Heart right ventricle (tissue), 16 donors: ENCODE data around the gene OCA2. TPM values are rescaled to one million over a fixed set of nuclear protein-coding genes. Genes with fewer than 3 reads are reported as not detected.

Source experiments
- ATAC-seq, 8 donors: fragments of 200-7000 bp; cut with Tn5 transposase; one replicate each; pipeline ENCODE4 v1.9.1; 2020; ENCODE audit warnings: mild to moderate bottlenecking in 8 of 8, moderate library complexity in 8 of 8, moderate number of reproducible peaks in 1 of 8
- DNase-seq, 2 donors: peaks; one replicate each; pipeline ENCODE4 v3.0.0-alpha.2; 2020
- H3K27ac ChIP-seq, 10 donors: fragments of 200-600 bp; sonication (generic) in 2 of 10; one replicate each; pipeline versions ENCODE4 v1.5.0 to v1.8.0; 2020 to 2022; ENCODE audit warnings: mild to moderate bottlenecking in 3 of 10
- H3K27me3 ChIP-seq, 7 donors: fragments of 200-600 bp; one replicate each; pipeline ENCODE4 v1.8.0; 2021 to 2022; ENCODE audit warnings: mild to moderate bottlenecking in 2 of 7
- H3K36me3 ChIP-seq, 9 donors: fragments of 200-600 bp; sonication (generic) in 1 of 9; one replicate each; pipeline versions ENCODE4 v1.5.0 to v1.8.0; 2020 to 2022; ENCODE audit warnings: mild to moderate bottlenecking in 2 of 9
- H3K4me1 ChIP-seq, 9 donors: fragments of 200-600 bp; sonication (generic) in 1 of 9; one replicate each; pipeline versions ENCODE4 v1.5.0 to v1.8.0; 2020 to 2022; ENCODE audit warnings: mild to moderate bottlenecking in 4 of 9
- H3K4me3 ChIP-seq, 10 donors: fragments of 200-600 bp; sonication (generic) in 2 of 10; one replicate each; pipeline versions ENCODE4 v1.5.0 to v1.8.0; 2020 to 2022; ENCODE audit warnings: mild to moderate bottlenecking in 7 of 10, moderate library complexity in 2 of 10
- H3K9me3 ChIP-seq, 11 donors: fragments of 200-600 bp in 10 of 11; sonication (generic) in 2 of 11; one replicate each; pipeline versions ENCODE4 v1.5.0 to v1.8.0; 2013 to 2022; ENCODE audit warnings: mild to moderate bottlenecking in 2 of 11, control low read depth in 1 of 11, moderate library complexity in 1 of 11
- CTCF ChIP-seq, 9 donors: fragments of 200-600 bp; sonication (generic) in 2 of 9; IDR thresholded peaks; one replicate each; pipeline versions ENCODE4 v1.5.0 to v1.8.0; 2021 to 2022; ENCODE audit warnings: antibody characterized with exemption in 9 of 9, mild to moderate bottlenecking in 5 of 9, moderate library complexity in 1 of 9
- WGBS, 2 donors: extraction: QIAGEN DNeasy Blood & Tissue Kit; methylation state at CpG; one replicate each; pipeline ENCODE4 v1.1.7; 2013; ENCODE audit warnings: inconsistent platforms in 1 of 2; 5-methylcytosine and 5-hydroxymethylcytosine counted together
- intact Hi-C, 10 donors: fragments of 100-400 bp; cut with DNase I; formaldehyde crosslinking; loops; one replicate each; pipeline versions ENCODE4 v1.11.1 to v1.14.2; 2022
- polyA plus RNA-seq, 2 donors: library from polyadenylated mRNA; stranded (reverse); fragments of 200-250 nt; gene quantifications; one replicate each; pipeline ENCODE4 v1.2.3, GENCODE V29; 2013
- total RNA-seq, 10 donors: library from RNA; stranded (reverse); fragmentation: NEBNext Ultra II Directional in 3 of 10; extraction: Animal tissue kit (Norgen Biotek cat#: 25700) in 3 of 10; gene quantifications; one replicate each; pipeline versions ENCODE4 v1.2.1 to v1.2.4, GENCODE V29; 2021 to 2023
- donor health status: Arrhythmogenic right ventricular cardiomyopathy.
- donor health status: ischemic (EF 13 %, LVEDD 7.1; RV severe dilation, severe dysfunction).
- donor health status: healthy with polysubstance abuse.
- donor health status: DM: no; HTN: yes; CAD: no.
- donor health status: DM: no; HTN: no; CAD: no.
- donor health status: ischemic (EF 25% LVEDD 6.9; RV normal size, moderate dysfunction).
- donor health status: ischemic (EF 25% LVEDD 5.7; RV mildly dilated, moderate dysfunction).
- donor health status: healthy.
- donor health status: DM: yes; HTN: yes; CAD: no.
- donor health status: Ischemic cardiomyopathy.
- donor health status: ischemic (EF 35%, LVEDD 5.7; RV mildly dilated, moderate dysfunction).
- donor health status: nonischemic (EF 11% LVEDD 7.7; RV severe dilation, severe dysfunction).
- donor health status: DM: yes; HTN: yes; CAD: no.
- donor health status: PGD.
- donor health status: ischemic (EF 29% LVEDD 5.4; RV normal size, mild dysfunction).
- donor health status: nonischemic (EF 23%, LVEDD 6.1; RV moderate dilation, normal function).

OCA2 gene
- total and polyA plus RNA-seq, 12 donors: 0.04 to 0.32 (median 0.17) TPM; not detected in 6

GRCh38 chr15:28111543-28111942 is 12.4 kb upstream of the OCA2 start:
- Histone ChIP-seq H3K27ac (no peak overlapping the region), H3K4me3 (no peak overlapping the region)
- no peak for ATAC-seq

GRCh38 chr15:28110481-28110881 is 11.4 kb upstream of the OCA2 start:
- H3K9me3 ChIP-seq: no peaks in the 10 kb centered on the region
- ATAC-seq: no peak
- TF ChIP-seq CTCF (IDR thresholded peaks at IDR 0.05): no peak
- no peak overlapping the region for H3K4me3 ChIP-seq
- peaks cover 0 to 50% (median 39%) of the 10 kb centered on the region in 9 donors for H3K36me3 ChIP-seq
- no peak overlapping the region for H3K27ac ChIP-seq
- H3K27me3 ChIP-seq: peaks cover 0 to 20% (median 14%) of the 10 kb centered on the region in 7 donors
- intact Hi-C loops: no loop called here
- 62 to 72% methylated on average over 7 of the region's 7 CpGs for WGBS, 2 donors
- no peak for DNase-seq
- H3K4me1 ChIP-seq: peaks cover 3 to 17% (median 14%) of the 10 kb centered on the region in 9 donors

More at GRCh38 chr15:28111543-28111942, 12.4 kb upstream of the OCA2 start:
- Histone ChIP-seq H3K9me3 (no peaks in the 10 kb centered on the region), H3K36me3 (peaks cover 0 to 61% (median 39%) of the 10 kb centered on the region in 9 donors), H3K27me3 (peaks cover 0 to 16% (median 11%) of the 10 kb centered on the region in 7 donors), H3K4me1 (peaks cover under 1 to 13% (median 10%) of the 10 kb centered on the region in 9 donors)
- no peak for DNase-seq
- intact Hi-C loops: no loop called here
- 82 to 89% methylated on average over 26 of the region's 26 CpGs for WGBS, 2 donors
- TF ChIP-seq CTCF (IDR thresholded peaks at IDR 0.05): no peak

- Histone ChIP-seq H3K4me3 (no peak overlapping the region), H3K36me3 (peaks cover 0 to 44% (median 34%) of the 10 kb centered on the region in 9 donors), H3K27ac (no peak overlapping the region), H3K9me3 (no peaks in the 10 kb centered on the region), H3K4me1 (peaks cover 3 to 17% (median 14%) of the 10 kb centered on the region in 9 donors), H3K27me3 (peaks cover 0 to 20% (median 14%) of the 10 kb centered on the region in 7 donors)
- intact Hi-C loops: no loop called here
- no peak for TF ChIP-seq CTCF (IDR thresholded peaks at IDR 0.05)
- WGBS, 2 donors: 92% methylated on average over 25 of the region's 25 CpGs
- ATAC-seq (no peak), DNase-seq (no peak)
These were observed 10.7 kb upstream of the OCA2 start for GRCh38 chr15:28109626-28110455.

GRCh38 chr15:28107904-28108275 is 8.8 kb upstream of the OCA2 start:
- TF ChIP-seq CTCF (IDR thresholded peaks at IDR 0.05): no peak
- DNase-seq (no peak), ATAC-seq (no peak)
- WGBS, 2 donors: 48 to 49% methylated on average over 8 of the region's 8 CpGs
- Histone ChIP-seq H3K36me3 (peaks cover 0 to 25% (median 14%) of the 10 kb centered on the region in 9 donors), H3K4me1 (peaks cover 3 to 17% (median 14%) of the 10 kb centered on the region in 9 donors), H3K4me3 (peak overlapping the region in 8 of 10 donors; percentile 54 to 63 (median 59)), H3K27ac (no peak overlapping the region), H3K9me3 (no peaks in the 10 kb centered on the region), H3K27me3 (peaks cover 0 to 27% (median 20%) of the 10 kb centered on the region in 7 donors)
- intact Hi-C loops: no loop called here
